GM10248 (cell line): Measurements from ENCODE around the gene BCL11A.

Experiments
- CTCF ChIA-PET: fragments of 300-600 bp; sonication (Branson Sonifier 250); formaldehyde crosslinking; extraction: SDS; loops from one replicate; lab custom pipeline; 2021; ENCODE audit warnings: antibody characterized with exemption; lab: Yijun Ruan, JAX
- POLR2A ChIA-PET: fragments of 350-650 bp; sonication (Branson Sonifier 250); formaldehyde crosslinking; extraction: SDS; loops from one replicate; lab custom pipeline; 2020; ENCODE audit warnings: antibody characterized with exemption; lab: Yijun Ruan, JAX
- DNase-seq: peaks from one replicate; pipeline ENCODE4 v3.0.0; 2012; ENCODE audit errors: extremely low spot score
- TF ChIP-seq, protein P1 (sequence below): IDR thresholded peaks from 2 replicates; pipeline ENCODE4 v1.5.1; 2012; ENCODE audit warnings: mild to moderate bottlenecking, low read depth; ENCODE audit errors: extremely low read depth, missing control alignments, control extremely low read depth

Gene BCL11A

DNA sequence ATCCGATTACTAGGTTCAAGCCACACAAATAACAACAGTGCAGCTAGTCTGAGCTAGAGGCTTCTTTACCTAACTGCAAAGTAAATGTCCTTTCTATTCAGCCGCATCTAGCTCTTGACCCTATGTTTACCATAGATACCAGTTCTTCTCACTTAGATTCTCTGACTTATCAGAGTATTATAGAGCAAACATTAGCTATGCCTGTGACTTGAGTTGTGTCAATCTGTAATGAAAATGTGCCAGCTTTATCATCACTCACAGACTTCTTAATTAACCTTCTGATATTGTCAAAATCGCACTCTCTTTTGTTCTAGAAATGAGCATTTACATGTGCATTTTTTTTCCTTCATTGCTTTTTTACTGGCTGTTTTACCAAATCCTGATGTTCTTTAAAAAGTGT is 79.9 kb downstream of the BCL11A start:
- DNase-seq = no peak
- POLR2A ChIA-PET = no interaction called here
- CTCF ChIA-PET = interaction anchor here (0.7 to 1.1 kb wide), 2 partner anchors 74 to 108 kb away, joined by 3 read pairs; no protein-coding TSS in a partner anchor
- TF ChIP-seq, protein P1, sequence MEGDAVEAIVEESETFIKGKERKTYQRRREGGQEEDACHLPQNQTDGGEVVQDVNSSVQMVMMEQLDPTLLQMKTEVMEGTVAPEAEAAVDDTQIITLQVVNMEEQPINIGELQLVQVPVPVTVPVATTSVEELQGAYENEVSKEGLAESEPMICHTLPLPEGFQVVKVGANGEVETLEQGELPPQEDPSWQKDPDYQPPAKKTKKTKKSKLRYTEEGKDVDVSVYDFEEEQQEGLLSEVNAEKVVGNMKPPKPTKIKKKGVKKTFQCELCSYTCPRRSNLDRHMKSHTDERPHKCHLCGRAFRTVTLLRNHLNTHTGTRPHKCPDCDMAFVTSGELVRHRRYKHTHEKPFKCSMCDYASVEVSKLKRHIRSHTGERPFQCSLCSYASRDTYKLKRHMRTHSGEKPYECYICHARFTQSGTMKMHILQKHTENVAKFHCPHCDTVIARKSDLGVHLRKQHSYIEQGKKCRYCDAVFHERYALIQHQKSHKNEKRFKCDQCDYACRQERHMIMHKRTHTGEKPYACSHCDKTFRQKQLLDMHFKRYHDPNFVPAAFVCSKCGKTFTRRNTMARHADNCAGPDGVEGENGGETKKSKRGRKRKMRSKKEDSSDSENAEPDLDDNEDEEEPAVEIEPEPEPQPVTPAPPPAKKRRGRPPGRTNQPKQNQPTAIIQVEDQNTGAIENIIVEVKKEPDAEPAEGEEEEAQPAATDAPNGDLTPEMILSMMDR = no peak

DNA sequence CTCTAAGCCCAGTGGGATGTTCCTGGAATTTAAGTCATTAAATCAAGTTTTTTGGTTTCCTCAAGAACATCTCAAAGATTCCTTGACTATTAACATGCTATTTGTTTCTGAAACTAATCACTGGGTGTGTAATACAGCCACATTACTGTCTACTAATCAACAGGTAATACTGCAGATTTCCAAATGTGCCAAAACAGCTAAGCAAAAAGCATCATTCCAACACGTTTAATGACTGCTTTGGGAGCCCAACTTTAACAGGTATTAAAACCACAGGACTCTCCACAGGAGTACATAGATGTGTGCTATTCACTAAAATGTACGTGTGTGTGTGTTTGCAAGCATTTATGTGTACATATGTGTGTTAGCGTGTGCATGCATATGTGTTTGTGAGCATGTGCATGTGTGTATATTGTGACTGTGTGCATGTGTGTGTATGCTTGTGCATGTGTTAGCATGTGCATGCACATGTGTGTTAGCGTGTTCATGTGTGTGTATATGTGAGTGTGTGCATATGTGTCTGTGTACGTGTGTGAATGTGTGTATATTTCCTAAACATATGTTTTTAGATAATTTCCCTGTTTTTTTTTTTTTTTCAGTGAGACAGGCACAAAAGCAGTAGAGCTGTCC is 80.7 kb downstream of the BCL11A start:
- TF ChIP-seq, protein P1 = no peak
- POLR2A ChIA-PET = no interaction called here
- no peak for DNase-seq
- CTCF ChIA-PET = interaction anchor here (1.1 kb wide), 1 partner anchor 109 kb away, joined by 3 read pairs; no protein-coding TSS in a partner anchor

DNA sequence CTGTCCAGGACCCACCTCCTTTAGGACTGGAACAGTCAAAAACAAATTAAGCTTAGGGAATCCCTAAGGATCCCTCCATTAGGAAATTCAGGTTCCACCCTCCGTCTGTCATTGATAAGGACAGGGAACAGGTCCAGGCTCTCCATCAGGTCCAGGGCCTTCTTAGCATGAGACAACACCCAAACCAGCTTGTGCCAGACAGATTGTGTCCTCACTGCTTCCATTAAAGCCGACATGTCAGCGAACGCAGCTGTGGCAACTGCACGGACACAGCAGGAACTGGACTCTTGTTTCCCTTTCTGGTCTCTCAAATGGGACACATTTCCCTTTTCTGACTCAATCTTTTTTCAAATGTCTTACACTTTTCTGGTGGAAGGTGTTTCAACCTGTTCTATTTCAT is 81.4 kb downstream of the BCL11A start:
- ChIA-PET POLR2A (no interaction called here), CTCF (interaction anchor here (1.3 to 1.4 kb wide), 2 partner anchors 13 to 33 kb away, joined by 3 to 7 read pairs; no protein-coding TSS in a partner anchor)
- DNase-seq = no peak
- TF ChIP-seq, protein P1 = no peak

DNA sequence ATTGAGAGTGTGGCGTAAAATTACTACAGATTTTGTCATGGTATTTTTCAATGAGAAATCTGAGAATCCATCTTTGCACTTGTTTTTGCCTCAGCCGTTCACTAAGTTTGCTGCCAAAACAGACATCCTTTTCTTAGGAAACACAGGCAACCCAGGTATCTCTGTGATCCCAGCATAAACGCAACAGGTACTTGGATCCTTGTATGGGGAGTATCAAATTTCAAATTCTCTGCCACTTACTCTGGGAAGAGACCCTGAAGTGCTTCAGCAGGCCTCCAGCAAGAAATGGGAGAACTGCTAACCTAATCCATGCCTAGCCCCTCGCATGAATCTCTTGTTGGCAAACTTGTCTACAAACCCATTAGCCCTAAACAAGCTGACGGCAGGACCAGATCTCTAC is 83.1 kb downstream of the BCL11A start:
- POLR2A ChIA-PET = no interaction called here
- CTCF ChIA-PET = interaction anchor here (1.2 to 1.4 kb wide), 2 partner anchors 12 to 31 kb away, joined by 3 to 7 read pairs; no protein-coding TSS in a partner anchor
- TF ChIP-seq, protein P1 = no peak
- DNase-seq = no peak

DNA sequence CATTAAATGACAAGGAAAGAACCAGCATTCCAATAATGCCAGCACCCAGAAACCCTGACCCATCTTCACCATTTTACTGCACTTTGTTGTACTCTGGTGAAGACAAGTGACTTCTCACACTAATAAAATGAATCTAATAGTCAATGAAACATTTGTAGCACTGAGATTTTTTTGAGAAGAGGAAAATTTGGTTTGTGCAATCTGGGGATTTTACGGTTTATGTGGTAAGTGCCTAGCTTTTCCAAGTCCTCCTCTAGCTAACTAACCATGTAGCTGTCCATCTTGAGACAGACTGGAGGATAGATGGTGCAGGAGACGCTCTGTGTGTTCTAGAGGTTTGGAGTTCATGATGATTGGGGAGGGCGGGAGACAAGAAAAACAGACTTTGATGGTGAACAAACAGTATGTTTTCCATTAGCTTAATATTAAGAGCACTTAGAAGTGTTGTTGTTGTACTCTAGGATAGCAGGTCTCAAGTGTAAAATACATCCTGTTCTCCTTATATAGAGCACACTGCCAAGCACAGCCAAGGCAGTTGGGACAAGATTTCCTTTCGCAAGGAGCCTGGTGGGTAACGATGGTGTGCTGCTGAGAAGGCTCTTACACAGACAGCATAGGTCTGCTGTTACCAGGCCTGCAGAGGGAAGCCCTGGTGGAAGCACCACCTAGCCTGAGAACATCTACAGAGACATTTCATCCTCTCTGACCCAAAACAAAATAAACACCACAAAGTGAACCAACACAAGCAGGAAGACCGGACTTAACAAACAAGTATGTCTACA is 83.7 kb downstream of the BCL11A start:
- TF ChIP-seq, protein P1 = no peak
- ChIA-PET CTCF (interaction anchor here (1.2 kb wide), 1 partner anchor 12 kb away, joined by 3 read pairs; no protein-coding TSS in a partner anchor), POLR2A (no interaction called here)
- no peak for DNase-seq

DNA sequence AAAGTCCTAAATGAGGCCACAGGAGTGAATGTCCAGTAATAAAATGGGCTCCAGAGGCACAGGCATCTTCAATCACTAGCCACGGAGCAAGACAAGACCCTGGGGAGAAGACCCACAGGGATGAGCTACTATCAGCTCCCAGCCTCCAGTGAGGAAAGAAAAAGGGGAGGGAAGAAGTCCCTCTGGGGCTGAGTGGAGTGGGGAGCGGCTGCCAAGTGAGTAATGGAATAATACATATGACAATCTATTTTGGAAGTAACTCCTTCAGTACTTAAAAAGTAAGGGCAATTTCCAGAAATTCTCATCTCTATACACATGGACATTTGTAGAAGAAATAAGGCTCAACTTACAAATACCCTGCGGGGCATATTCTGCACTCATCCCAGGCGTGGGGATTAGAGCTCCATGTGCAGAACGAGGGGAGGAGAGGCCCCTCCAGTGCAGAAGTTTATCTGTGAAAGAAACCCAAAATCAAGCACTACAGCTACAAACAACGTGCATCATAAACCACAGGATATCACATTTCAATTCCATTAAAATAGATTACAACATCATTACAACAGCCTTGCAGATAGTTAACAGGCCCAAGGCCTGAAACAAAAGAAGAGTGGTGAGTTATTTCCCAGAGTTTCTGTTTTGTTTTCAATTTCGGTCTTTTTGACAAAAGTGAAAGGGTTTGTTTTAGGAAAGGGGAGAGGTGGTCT is 84.9 kb downstream of the BCL11A start:
- CTCF ChIA-PET = interaction anchor here (0.8 kb wide), 1 partner anchor 23 kb away, joined by 3 read pairs; no protein-coding TSS in a partner anchor
- POLR2A ChIA-PET = no interaction called here
- TF ChIP-seq, protein P1 = no peak
- DNase-seq = no peak
